Fibroblast of gingiva (primary cell): ENCODE measurements around the gene BTBD18.

ENCODE experiments used
- DNase-seq: peaks from one replicate; pipeline ENCODE4 v3.0.0-alpha.2; 2011; ENCODE audit warnings: low read depth

Gene BTBD18

DNA sequence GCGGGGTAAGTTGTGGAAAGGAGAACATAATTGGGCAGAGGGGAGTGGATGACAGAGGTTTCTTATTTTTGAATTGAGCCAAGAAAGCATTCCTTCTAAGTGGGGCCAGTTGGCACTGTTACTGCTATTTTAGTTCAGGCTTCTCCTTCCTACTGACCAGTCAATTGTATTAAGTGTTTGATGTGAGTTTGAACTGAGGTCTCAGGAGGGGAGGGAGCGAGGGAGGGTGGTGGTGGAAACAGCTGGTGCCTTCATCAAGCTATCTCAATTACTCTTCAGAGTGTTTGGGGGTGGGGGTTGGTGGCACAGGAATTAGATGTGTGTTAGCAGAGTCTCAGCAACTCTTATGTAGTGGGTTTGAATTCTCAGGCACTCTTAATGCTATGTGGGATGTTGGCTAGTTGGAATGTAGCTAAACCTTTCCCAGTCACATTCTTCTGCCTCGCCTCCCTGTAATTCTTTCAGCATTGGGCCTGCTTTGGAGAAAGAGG, 24.5 kb upstream of the BTBD18 start:
- DNase-seq, result peak; percentile 12

DNA sequence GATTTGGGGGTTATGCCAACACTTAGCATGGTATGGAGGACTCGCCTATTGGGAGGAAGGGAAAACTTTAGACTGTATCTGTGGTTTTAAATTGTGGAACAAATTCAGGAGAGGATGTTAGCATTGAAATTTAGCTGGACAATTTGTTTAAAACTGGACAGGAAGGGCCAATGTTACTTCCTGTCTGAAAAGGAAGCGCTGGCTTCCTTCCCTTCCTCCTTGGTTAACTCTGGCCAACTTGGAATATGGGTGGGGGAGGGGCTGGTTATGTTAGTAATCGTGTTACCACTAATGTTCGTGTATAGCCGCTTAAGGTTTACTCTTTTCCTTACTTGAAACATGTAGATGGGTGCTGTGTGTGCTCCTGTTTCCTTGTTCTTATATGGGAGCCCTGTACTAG, 23.9 kb upstream of the BTBD18 start:
- DNase-seq, result no peak

DNA sequence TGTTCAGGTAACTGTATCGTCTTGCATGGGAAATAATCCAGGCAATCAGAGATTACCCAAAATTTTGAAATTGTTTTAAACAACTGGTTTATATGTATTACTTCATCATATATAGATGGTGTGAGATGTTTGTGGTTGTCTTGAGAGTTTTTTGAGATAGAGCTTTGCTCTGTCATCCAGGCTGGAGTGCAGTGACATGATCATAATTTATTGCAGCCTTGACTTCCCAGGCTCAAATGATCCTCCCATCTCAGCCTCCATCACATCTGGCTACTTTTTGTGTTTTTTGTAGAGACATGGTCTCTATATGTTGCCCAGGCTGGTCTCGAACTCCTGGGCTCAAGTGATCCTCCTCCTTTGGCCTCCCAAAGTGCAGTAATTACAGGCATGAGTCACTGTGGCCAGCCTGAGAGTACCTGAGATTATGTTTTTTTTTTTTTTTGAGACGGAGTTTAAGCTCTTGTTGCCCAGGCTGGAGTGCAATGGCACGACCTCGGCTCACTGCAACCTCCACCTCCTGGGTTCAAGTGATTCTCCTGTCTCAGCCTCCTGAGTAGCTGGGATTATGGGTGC, 21.5 kb upstream of the BTBD18 start:
- no peak for DNase-seq

DNA sequence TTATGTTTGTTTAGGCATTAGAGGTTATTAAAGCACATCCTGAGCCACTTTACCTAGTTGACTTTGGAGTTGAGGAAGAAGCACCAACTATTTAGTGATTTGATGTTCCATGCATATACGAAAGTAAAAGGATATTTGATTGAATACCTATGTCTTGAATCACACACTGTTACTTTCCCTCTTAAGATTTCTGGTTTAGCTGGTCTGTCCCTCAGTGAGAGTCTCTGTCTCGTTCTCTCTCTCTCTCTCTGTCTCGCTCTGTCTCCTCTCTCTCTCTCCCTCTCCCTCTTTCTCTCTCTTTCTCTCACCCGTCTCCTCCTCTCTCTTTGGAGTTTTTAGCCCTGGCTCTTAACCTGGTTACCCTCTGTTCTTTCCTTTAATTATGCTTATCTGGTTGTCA, 20.9 kb upstream of the BTBD18 start:
- DNase-seq, result no peak

DNA sequence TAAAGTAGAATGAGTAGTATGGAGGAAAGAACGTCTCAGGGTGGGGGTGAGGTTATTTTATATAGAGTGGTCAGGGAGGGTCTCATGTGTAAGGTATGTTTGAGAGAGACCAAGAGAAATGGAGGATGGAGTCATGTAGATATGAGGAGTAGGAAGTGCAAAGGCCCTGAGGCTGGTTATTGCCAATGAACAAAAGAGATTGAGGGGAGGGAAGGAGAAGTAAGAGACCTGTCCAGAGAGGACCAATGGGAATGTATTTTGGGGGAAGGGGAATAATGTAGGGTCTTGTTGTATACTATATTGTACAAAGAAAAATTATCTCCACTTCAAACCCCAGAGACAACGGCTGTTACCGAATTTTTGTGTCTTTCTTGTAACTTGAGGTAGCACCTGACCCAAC, 19.7 kb upstream of the BTBD18 start:
- no peak for DNase-seq

DNA sequence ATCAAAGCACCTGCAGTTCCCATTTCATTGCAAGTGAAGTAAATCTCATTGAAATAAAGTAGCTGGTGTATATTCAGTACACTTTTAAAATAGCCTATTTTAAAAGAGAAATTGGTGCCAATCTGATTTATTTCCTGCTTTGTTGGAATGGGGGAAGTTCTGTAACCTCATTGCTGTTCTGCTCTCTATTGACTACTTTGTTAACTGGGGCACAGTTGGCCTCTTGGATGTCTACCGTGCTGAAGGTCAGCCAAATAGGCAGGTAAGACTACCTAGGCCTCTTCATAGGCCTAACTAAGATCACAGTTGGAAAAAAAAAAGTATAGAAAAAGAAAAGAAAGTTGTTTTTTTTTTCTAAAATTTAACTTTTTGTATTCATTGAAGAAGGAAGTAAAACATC, 19.2 kb upstream of the BTBD18 start:
- no peak for DNase-seq

DNA sequence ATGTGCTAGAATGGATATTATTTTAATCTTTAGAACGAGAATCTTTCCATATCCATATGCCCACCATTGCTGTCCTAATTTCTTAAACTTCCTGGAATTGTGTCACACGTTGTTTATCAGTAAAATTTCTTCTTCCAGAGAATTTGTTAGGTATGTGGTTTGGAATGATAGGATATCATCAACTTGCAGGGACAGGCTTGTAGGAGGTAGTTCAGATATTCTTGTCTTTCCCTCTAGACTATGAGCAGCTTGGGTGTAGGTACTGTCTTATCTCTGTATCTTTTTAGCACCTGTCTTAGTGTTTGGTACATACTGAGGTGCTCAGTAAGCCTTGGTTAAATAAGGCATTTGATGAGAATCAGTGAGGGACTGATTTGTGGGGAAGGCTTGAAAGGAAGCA, 13.4 kb upstream of the BTBD18 start:
- DNase-seq, result no peak

DNA sequence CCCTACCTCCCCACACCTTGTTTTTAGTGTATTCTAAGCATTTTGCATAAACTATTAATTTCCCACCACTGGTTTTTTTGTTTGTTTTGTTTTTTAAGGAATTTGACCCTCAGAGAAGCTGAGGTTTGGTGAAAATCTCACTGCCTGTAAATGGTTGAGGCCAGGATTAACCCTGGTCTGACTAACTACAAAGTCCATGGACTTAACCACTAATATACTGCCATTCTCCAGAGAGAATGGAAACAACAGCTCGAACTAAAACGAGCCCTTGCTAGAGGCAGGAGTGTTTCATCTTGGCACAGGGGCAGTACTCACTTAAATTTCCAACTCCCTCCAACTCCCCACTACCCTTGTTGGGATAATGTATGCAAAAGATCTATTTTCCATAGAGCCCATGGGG, 12.9 kb upstream of the BTBD18 start:
- DNase-seq, result no peak

DNA sequence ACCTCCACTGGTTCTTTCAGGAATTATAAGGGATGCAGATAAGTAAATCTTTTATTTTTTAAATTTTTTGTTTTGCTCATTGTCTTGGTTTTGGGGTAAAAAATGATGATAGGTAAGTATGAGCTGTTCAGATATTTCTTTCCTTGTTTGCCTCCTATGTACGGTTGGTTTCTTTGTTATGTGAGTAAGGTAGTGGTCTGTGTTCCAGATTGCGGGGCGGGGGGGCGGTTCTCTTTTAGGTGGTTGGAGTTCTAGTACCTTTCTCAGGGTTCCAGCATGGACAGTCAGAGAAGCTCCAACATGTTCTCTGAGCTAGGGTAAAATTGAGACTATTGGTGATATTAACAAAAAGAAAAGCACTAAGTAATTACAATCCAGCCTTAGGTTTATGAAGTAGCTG, 12.4 kb upstream of the BTBD18 start:
- DNase-seq, result no peak

DNA sequence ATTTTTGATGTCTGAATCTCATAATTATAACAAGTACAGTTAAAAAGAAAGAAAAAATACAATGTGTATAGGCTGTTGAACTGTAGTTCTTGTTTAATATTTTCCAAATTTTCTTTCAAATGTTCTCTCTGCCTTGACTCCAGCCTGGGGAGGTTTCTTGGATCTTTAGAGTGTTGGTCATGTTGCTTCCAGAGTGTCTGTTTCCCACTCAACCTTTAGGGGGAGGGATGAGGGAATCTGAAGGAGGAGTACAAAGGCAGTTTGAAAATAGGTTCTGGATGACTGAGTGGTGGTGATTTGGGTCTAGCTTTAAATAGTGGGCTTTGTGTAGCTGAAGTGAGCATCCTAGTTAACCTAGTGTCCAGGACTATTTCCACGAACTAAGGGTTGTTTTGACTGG, 11.9 kb upstream of the BTBD18 start:
- peak; percentile 7 for DNase-seq

DNA sequence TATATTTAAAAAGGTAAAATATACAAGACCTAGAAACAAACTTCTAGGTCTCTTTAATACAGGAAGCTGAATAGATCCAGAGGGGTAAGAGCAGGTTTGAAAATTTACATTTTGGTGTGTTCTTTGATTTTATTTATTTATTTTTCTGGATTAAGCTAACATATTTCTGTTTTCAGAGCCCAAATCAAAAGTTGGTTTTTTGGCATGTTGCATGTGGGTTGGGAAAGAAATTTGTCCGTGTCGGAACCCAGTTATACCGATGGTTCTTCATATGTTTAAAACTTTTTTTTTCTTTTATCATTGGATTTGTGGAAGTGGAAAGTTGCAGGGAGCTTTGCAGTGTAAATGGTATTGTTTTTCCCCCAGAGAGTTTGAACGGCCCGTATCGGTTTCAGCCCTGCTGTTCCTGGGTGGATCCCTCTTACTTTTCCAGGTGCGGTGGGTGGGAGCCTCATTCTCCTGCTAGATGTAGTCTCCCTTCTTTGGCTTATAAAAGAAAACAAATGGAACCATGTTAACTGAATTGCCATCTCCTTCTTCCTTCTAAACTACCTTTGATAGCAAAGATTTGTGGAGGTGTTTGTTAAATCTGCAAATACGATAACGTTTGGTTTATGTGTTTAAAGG, 10.7 kb upstream of the BTBD18 start:
- DNase-seq, result no peak

DNA sequence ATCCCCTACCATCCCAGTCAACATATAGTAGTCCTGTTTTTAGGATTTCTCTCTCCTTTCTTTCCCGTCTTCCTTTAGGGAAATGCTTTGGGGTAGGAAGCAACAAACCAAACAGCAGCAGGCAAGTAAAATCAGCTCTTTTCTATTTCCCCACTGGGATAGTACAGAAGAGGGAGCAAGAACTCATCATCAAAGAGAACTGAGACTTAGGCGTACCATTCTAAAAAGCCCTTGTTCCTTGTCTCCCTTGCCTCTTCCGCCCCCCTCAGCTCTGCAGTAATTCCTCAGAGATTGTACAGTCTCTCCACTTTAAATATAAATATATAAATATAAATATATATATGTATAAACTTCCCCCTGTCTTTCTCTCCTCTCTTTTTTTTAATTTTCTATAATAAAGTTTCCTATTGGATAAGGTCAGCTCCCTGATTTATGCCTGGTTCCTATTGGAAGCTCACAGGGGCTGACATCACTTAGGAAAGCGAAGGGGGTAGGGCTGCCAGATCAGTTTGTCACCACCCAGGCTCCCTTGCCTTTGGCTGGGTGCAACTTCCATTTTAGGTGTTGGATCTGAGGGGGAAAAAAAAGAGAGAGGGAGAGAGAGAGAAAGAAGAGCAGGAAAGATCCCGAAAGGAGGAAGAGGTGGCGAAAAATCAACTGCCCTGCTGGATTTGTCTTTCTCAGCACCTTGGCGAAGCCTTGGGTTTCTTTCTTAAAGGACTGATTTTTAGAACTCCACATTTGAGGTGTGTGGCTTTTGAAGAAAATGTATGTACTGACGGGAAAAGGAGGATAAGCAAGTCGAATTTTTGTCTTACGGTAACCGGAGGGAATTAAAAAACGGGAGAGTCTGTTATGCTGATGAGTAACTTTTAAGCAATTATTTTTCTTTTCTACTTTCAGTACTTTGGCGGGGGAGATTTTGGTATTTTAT, 9.9 kb upstream of the BTBD18 start, which contains the start of gene CTNND1:
CTNND1 (plus strand) TSS at position 502 of the 934 bp plus-strand sequence. CDS start 29,677 bp downstream, outside the sequence.
- peak; percentile 97 for DNase-seq

DNA sequence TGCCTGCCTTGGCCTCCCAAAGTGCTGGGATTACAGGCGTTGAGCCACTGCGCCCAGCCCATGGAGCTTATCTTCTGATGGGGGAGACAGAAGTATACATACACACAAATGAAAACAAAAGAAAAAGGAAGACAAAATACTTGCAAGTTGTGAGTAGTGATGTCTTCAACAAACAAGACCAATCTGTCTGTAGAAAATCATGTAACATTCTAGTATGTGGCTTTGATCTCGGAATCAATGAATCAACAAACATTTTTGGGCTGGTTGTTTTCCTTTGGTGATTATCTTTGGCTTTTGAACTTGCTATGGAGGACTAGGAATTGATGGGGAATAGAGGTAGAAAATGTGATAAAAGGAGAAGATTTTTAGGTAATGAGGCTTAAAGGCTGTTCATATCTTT, 6.6 kb upstream of the BTBD18 start:
- no peak for DNase-seq

DNA sequence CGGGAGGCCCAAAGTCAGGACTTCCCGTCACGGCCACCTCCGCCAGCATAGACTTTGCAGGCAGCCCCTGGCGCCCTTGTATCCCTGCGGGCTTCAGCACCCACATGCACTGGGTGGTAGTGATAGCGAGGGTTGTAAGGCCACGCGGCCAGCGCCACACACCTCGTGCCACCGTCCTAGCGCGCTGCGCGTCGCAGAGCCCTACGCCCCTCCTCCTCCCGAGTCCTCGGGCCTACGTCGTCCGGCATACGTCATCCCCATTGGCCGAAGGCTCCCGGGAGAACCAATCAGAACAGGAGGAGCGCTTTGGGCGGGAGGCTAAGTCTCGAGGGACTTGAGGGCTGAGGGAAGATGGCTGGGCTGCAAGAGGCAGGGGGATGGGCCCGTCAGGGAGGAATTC, 1.3 kb upstream of the BTBD18 start:
- DNase-seq, result no peak

DNA sequence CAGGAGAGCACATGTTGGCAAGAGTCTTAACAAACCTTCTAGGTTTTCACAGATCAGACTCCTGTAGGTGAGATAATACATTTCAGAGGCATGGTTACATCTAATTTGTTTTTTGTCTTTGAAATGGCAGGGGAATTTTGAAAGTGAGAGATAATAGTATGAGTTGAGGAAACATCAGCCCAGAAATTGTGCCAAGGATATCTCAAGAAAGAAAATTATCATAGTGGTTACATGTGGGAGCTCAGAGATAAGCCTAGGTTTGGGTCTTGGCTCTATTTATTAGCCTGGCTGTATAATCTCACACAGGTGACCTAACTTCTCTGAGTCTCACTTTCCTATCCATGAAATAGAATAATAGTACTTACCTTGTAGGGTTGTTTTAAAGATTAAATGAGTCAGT, 443 bp downstream of the BTBD18 start:
- DNase-seq, result no peak

DNA sequence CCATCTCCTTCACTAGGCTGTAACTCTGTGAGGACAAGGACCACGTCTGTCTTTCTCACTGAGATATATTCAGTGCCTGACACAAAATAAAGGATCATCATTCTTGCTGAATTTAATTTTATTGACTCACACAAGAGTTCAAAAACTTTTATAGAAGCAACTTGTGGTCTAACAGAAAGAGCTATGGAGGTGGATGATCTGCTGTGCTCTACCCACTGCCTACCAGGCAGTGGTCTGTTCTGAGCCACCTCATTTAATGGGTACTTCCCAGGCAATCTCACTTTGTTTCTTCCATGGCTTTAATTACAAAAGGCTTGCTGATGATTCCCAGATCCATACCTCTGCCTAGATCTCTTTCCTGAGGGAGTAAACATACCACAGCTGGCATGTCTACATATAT, 4.7 kb downstream of the BTBD18 start:
- no peak for DNase-seq

DNA sequence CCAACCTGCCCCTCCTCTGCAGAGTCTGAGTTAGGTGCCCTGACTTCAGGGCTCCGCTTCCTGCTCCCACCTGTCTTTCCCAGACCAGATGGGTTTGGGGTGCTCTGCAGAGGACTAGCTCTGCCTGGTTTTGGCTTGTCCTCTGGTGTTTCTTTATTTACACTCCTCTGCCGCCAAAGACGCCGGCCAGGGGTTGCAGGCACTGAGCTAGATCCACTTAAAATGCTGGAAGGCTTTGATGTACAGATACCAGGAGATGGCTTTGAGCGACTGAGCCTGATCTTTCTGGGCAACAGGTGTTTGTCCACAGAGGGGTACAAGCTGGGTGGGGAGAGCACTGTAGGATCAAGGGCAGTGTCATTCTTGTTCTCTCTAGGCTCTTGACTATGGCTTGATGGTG, 6.4 kb downstream of the BTBD18 start:
- no peak for DNase-seq

DNA sequence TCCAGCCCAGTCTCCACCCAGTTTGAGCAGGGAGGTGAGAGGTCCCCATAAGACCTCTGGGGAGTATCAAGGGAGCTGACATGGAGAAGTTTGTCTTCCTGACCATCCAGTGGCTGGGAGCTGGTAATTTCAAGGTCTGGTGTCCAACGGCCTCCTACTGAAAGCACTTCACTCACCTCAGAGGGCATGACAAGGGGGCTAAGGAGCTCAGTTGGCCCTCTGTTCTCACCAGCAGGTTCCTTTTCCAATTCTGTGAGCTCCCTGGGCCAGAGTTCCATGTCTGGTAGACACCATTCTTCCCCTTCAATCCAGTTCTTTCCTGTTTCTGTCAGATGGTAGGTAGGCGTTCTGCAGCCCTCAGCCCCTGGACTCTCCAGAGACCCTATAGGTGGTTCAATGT, 7.3 kb downstream of the BTBD18 start:
- no peak for DNase-seq

DNA sequence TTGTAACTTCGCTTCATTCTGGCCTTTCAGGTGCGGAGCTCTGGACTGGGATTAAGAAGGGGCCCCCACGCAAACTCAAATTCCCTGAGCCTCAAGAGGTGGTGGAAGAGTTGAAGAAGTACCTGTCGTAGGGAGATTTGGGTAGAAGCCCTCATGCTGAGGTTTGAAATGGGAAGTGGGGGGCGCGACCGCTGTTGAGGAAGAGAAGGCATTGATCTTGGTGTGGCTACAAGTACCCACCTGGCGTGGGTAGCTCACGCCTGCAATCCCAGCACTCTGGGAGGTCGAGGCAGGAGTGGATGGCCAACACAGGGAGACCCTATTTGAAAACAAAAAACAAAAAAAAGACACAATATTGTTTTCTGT, 9.5 kb downstream of the BTBD18 start:
- no peak for DNase-seq

DNA sequence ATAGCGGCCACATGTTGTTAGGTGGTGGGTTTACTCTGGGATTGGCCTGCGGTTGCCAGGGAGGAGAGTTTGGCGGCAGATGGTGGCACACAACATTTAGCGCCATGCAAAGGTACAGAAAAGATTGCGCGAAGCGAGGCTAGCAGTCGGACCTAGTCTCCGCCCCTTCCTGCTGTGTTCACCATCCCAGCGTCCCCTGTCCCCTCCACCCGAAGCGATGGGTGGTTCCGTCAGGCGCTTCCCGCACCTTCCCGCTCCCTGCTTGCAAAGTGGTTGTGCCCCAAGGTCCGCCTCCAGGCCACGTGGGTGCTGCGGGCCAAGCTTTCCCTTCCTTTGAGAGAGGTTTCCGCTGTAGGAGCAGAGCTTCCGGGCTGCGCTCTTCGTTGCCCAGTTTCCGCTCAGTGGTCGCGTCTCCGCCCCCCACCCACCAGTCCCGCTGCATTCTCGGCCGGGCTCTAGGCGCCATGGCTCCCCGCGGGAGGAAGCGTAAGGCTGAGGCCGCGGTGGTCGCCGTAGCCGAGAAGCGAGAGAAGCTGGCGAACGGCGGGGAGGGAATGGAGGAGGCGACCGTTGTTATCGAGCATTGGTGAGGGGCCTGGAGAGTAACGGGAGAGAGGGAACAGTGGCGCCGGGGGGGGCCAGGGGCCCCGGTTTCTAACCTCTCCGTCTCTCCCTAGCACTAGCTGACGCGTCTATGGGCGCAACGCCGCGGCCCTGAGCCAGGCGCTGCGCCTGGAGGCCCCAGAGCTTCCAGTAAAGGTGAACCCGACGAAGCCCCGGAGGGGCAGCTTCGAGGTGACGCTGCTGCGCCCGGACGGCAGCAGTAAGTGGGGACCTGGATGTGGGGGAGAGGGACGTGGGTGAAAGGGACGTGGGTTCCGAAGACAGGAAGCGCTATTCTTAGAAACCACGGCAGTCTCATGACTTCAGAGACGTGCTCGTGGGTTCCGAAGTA, 10.2 kb downstream of the BTBD18 start, which contains the start of gene SELENOH:
SELENOH (plus strand) TSS at position 360 of the 955 bp plus-strand sequence; CDS start at position 465, 105 bp downstream.
- DNase-seq, result peak; percentile 98

DNA sequence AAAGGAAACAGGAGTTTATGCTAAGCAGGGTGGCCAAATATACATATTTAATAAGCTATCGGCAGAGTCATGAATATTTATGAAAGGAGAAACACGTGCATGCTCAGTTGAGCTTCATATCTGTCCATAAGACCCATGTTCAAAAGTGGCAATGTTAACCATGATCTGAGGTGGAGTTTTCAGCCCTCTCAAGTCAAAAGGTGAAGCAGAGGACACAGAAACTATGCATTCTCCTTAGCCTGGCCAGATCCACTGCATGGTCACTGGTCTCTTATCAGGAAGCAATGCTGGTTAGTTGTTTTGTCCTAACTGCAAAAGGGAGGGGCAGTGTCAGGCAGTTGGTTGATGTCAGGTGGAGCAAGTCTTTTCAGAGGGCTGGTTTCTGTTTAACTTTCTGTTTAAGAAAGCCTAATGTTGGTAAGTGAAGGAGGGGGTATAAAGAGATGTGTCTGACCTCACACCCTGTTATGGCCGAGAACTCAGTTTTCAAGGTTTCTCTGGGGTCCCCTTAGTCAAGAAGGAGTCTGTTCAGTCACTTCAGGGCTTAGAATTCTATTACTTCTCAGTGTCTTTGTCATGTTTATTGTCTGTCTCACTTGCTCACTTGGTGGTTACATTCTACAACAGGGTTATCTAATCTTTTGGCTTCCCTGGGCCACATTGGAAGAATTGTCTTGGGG, 15.9 kb downstream of the BTBD18 start:
- no peak for DNase-seq
